Liver (tissue), 3 donors: ENCODE results near the gene LAGE3.

ENCODE experiments used
- FOXA1 ChIP-seq: IDR thresholded peaks from 2 replicates; pipeline ENCODE4 v1.6.1; 2016; ENCODE audit warnings: antibody characterized with exemption
- JUND ChIP-seq, 2 donors: IDR thresholded peaks; 2 replicates each; pipeline ENCODE4 v1.6.1; 2016; ENCODE audit warnings: antibody characterized with exemption in 2 of 2
- RAD21 ChIP-seq, 2 donors: IDR thresholded peaks; 2 replicates each; pipeline ENCODE4 v1.6.1; 2016; ENCODE audit warnings: antibody characterized with exemption in 2 of 2, mild to moderate bottlenecking in 2 of 2
- RXRA ChIP-seq, 2 donors: IDR thresholded peaks; 2 replicates each; pipeline ENCODE4 v1.6.1; 2017 to 2018; ENCODE audit warnings: antibody characterized with exemption in 2 of 2, mild to moderate bottlenecking in 1 of 2
- TF ChIP-seq, protein P1 (sequence below): fragments of 150-350 bp; IDR thresholded peaks from 2 replicates; pipeline ENCODE4 v1.5.1; 2017; ENCODE audit warnings: improper control_type of control experiment, low read depth, low read length; ENCODE audit not compliant: missing input control
- TF ChIP-seq, protein P2 (sequence below): IDR thresholded peaks from 2 replicates; pipeline ENCODE4 v1.6.1; 2016; ENCODE audit warnings: antibody characterized with exemption
- TF ChIP-seq, protein P3 (sequence below): IDR thresholded peaks from 2 replicates; pipeline ENCODE4 v1.6.1; 2016; ENCODE audit warnings: antibody characterized with exemption
- donor health status: healthy.
- donor health status: healthy.

DNA sequence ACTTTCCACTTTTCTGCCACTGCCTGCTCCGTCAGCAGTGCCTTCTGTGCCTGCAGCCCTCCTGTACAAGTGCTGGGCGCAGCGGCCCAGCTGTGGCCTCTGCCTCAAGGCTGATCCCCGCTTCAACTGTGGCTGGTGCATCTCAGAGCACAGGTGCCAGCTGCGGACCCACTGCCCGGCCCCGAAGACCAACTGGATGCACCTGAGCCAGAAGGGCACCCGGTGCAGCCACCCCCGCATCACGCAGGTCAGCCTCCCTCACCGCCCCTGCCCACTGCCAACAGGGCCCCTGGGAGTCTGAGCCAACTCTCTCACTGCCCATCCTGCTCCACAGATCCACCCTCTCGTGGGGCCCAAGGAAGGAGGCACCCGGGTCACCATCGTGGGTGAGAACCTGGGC, 13.5 kb downstream of the LAGE3 start:
- TF ChIP-seq RAD21 (IDR thresholded peaks at IDR 0.05) (no peak), JUND (IDR thresholded peaks at IDR 0.05) (no peak), FOXA1 (no peak), RXRA (IDR thresholded peaks at IDR 0.05) (no peak)
- TF ChIP-seq, protein P1, sequence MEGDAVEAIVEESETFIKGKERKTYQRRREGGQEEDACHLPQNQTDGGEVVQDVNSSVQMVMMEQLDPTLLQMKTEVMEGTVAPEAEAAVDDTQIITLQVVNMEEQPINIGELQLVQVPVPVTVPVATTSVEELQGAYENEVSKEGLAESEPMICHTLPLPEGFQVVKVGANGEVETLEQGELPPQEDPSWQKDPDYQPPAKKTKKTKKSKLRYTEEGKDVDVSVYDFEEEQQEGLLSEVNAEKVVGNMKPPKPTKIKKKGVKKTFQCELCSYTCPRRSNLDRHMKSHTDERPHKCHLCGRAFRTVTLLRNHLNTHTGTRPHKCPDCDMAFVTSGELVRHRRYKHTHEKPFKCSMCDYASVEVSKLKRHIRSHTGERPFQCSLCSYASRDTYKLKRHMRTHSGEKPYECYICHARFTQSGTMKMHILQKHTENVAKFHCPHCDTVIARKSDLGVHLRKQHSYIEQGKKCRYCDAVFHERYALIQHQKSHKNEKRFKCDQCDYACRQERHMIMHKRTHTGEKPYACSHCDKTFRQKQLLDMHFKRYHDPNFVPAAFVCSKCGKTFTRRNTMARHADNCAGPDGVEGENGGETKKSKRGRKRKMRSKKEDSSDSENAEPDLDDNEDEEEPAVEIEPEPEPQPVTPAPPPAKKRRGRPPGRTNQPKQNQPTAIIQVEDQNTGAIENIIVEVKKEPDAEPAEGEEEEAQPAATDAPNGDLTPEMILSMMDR, result no peak
- TF ChIP-seq, protein P2, sequence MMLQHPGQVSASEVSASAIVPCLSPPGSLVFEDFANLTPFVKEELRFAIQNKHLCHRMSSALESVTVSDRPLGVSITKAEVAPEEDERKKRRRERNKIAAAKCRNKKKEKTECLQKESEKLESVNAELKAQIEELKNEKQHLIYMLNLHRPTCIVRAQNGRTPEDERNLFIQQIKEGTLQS, result no peak
- TF ChIP-seq, protein P3, sequence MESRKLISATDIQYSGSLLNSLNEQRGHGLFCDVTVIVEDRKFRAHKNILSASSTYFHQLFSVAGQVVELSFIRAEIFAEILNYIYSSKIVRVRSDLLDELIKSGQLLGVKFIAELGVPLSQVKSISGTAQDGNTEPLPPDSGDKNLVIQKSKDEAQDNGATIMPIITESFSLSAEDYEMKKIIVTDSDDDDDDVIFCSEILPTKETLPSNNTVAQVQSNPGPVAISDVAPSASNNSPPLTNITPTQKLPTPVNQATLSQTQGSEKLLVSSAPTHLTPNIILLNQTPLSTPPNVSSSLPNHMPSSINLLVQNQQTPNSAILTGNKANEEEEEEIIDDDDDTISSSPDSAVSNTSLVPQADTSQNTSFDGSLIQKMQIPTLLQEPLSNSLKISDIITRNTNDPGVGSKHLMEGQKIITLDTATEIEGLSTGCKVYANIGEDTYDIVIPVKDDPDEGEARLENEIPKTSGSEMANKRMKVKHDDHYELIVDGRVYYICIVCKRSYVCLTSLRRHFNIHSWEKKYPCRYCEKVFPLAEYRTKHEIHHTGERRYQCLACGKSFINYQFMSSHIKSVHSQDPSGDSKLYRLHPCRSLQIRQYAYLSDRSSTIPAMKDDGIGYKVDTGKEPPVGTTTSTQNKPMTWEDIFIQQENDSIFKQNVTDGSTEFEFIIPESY, result no peak
